Measurements from ENCODE around the gene AGAP6.
"Not testable (repeated sequence)": the region's sequence is repeated elsewhere in the genome, so short reads cannot be mapped to it uniquely, and the experiment has no call there.

DNA sequence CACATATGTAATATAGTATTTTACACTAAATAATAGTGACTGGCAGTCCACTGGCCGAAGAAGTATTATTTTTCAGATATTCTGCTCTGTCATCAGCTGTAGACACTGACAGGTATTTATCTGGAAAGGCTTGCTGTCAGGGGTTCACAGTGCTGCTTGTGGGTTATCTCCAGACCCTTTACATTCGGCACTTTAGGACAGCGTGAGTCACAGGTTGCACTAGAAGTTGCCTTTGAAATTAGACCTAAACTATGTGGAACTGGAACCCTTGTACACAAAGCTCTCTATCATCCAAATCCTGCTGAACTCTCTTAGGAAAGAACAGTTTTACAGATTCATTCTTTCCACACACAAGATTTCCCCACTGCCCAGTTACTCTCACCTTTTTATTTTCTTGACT, 16.1 kb upstream of the AGAP6 start:
- not testable (repeated sequence) for TF ChIP-seq REST (IDR thresholded peaks at IDR 0.05; ENCODE audit: borderline replicate concordance); CTCF (IDR thresholded peaks at IDR 0.05; ENCODE audit: poor library complexity, severe bottlenecking); EZH2 (IDR thresholded peaks at IDR 0.05; ENCODE audit: borderline replicate concordance, insufficient read depth, low read length, poor library complexity, severe bottlenecking); EP300 (conservative IDR thresholded peaks at IDR 0.05; ENCODE audit: poor library complexity, severe bottlenecking); TAF1 (IDR thresholded peaks at IDR 0.05; ENCODE audit: low read depth); MXI1 (conservative IDR thresholded peaks at IDR 0.05; ENCODE audit: poor library complexity, severe bottlenecking); POLR2AphosphoS5 (IDR thresholded peaks at IDR 0.05)

All from neural cell (in vitro differentiated cells).